ENCODE results near the gene ABHD4. TPM values are rescaled to one million over a fixed set of nuclear protein-coding genes. Genes with fewer than 3 reads are reported as not detected.
A peak's percentile ranks its signal among the peaks of the same experiment; 100 is the strongest.

Gene ABHD4
- total RNA-seq, 2 experiments from 2014 or later = 5.6 to 15.6 TPM

DNA sequence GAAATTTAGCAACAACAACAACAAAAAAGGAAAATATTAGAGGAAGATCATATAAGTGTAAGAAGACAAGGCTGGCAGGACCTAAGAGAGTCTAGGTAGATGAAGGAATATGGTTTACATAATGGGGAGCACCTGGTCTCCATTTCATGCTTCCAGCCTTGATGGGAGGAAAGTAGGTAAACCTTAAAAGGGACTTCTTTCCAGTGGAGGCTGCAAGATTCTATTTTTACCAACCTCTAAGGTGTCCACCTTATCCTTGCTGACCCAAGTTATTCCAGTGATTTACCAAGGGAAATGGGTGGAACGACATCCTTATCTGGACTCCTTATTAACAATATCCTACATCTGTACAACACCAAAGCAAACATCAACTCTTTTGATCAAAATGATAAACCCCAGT lies 39.1 kb upstream of the ABHD4 start:
- ChIA-PET POLR2A (interaction anchor here (0.8 to 2.2 kb wide), 4 partner anchors 11 to 292 kb away, joined by 3 to 13 read pairs (median 6); no protein-coding TSS in a partner anchor), CTCF (ENCODE audit: unreplicated experiment) (no interaction called here)
- H3K9me2 ChIP-seq (ENCODE audit: insufficient read depth, low read length) = no peaks in the 10 kb centered on the region
- peak overlapping the region; percentile 97 for H3K27ac ChIP-seq (ENCODE audit: low read depth, low read length, poor library complexity, severe bottlenecking)
- H3K9me3 ChIP-seq (ENCODE audit: low read length) = no peaks in the 10 kb centered on the region
- peaks cover 91% of the 10 kb centered on the region for H3K4me1 ChIP-seq (ENCODE audit: insufficient read depth, low read length, poor library complexity, severe bottlenecking)
- no peak overlapping the region for H3K4me3 ChIP-seq (ENCODE audit: low read depth, low read length, poor library complexity, severe bottlenecking)
- H2AFZ ChIP-seq (ENCODE audit: low read length) = peak overlapping the region; percentile 13; the same call in 1 of the 2 replicates
- no peak for DNase-seq (ENCODE audit: low spot score)
- peaks cover 7% of the 10 kb centered on the region for H3K36me3 ChIP-seq (ENCODE audit: insufficient read depth, low read length)
- H3K79me2 ChIP-seq (ENCODE audit: insufficient read depth, low read depth, low read length) = no peaks in the 10 kb centered on the region
- intact Hi-C loops (cut with micrococcal nuclease; ENCODE audit: unreplicated experiment) = loop anchor here (5.0 kb wide), 4 partner anchors 242 to 743 kb away; partner anchors contain the start of genes PPP1R3E and SLC7A7
- no peaks in the 10 kb centered on the region for H4K20me1 ChIP-seq (ENCODE audit: insufficient read depth, low read length)
- H3K4me2 ChIP-seq (ENCODE audit: low read length) = peak overlapping the region; percentile 79
- no TSS peak for BruUV-seq (replicated peaks)
- TF ChIP-seq EZH2phosphoT487 (IDR thresholded peaks at IDR 0.05; ENCODE audit: borderline replicate concordance, low read depth, low read length) = no peak
- TF ChIP-seq, protein P1, sequence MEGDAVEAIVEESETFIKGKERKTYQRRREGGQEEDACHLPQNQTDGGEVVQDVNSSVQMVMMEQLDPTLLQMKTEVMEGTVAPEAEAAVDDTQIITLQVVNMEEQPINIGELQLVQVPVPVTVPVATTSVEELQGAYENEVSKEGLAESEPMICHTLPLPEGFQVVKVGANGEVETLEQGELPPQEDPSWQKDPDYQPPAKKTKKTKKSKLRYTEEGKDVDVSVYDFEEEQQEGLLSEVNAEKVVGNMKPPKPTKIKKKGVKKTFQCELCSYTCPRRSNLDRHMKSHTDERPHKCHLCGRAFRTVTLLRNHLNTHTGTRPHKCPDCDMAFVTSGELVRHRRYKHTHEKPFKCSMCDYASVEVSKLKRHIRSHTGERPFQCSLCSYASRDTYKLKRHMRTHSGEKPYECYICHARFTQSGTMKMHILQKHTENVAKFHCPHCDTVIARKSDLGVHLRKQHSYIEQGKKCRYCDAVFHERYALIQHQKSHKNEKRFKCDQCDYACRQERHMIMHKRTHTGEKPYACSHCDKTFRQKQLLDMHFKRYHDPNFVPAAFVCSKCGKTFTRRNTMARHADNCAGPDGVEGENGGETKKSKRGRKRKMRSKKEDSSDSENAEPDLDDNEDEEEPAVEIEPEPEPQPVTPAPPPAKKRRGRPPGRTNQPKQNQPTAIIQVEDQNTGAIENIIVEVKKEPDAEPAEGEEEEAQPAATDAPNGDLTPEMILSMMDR (conservative IDR thresholded peaks at IDR 0.05; ENCODE audit: low read length) = no peak

DNA sequence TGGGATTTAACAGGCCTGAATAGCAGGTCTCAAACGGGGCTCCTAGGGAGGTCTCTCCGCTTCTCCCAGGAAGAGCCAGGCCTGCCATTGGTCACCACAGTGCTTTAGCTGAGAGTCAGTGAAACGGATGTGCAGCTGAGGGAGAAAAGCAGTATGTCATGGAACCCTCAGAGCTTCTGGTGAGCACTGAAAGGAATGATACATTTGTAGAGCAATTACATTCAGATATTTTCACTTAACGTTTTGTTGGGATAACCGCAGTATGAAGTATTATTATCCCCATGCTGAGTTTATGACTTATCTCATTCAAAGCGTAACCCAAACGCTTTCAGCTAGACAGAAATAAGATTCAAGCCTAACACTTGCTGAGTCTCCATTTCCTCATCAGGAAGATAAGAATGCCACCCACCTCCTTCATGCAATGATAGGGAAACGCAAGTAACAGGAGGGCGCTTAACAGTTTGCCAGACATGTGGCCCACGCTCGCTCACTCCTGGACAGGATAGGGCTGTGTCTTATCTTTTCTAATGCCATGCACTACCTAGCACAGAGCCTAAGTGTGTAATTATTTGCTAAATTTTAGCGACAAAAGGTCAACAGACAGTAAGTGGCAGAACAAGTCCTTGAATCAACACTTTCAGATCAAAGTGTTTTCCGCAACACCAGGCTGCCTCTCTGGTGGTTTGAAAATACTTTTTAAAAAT lies 37.3 kb upstream of the ABHD4 start:
- intact Hi-C loops (cut with micrococcal nuclease; ENCODE audit: unreplicated experiment) = no loop called here
- Histone ChIP-seq H3K4me2 (ENCODE audit: low read length) (peak overlapping the region; percentile 61), H4K20me1 (ENCODE audit: insufficient read depth, low read length) (no peaks in the 10 kb centered on the region), H3K36me3 (ENCODE audit: insufficient read depth, low read length) (peaks cover 23% of the 10 kb centered on the region), H3K4me3 (ENCODE audit: low read depth, low read length, poor library complexity, severe bottlenecking) (no peak overlapping the region), H2AFZ (ENCODE audit: low read length) (peak overlapping the region; percentile 43; the same call in 1 of the 2 replicates), H3K27ac (ENCODE audit: low read depth, low read length, poor library complexity, severe bottlenecking) (peak overlapping the region; percentile 83), H3K79me2 (ENCODE audit: insufficient read depth, low read depth, low read length) (peaks cover 12% of the 10 kb centered on the region; the same call in 1 of the 2 replicates), H3K9me3 (ENCODE audit: low read length) (no peaks in the 10 kb centered on the region), H3K4me1 (ENCODE audit: insufficient read depth, low read length, poor library complexity, severe bottlenecking) (peaks cover 91% of the 10 kb centered on the region), H3K9me2 (ENCODE audit: insufficient read depth, low read length) (no peaks in the 10 kb centered on the region)
- DNase-seq (ENCODE audit: low spot score) = no peak
- BruUV-seq (replicated peaks) = no TSS peak
- ChIA-PET POLR2A (interaction anchor here (0.6 to 2.6 kb wide), 18 partner anchors 10 to 414 kb away, joined by 3 to 21 read pairs (median 3); no protein-coding TSS in a partner anchor), CTCF (ENCODE audit: unreplicated experiment) (interaction anchor here (0.8 to 2.5 kb wide), 2 partner anchors 9 to 177 kb away, joined by 3 to 9 read pairs; no protein-coding TSS in a partner anchor)
- TF ChIP-seq, protein P1 (conservative IDR thresholded peaks at IDR 0.05; ENCODE audit: low read length) = no peak
- TF ChIP-seq EZH2phosphoT487 (IDR thresholded peaks at IDR 0.05; ENCODE audit: borderline replicate concordance, low read depth, low read length) = no peak

DNA sequence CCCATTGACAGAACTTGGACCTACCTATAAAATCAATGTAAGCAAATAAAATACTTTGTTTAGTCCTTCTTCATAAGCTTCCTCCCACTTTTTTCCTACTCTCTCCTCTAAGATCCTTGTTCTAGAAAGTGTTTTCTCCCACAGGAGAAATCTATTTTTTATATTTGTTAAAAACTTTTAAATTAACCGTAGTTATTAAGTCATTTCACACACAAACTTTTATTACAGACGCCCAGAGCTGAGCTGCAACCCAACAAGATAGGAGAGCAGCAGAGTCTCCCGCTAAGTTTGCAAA lies 36.8 kb upstream of the ABHD4 start:
- H3K79me2 ChIP-seq (ENCODE audit: insufficient read depth, low read depth, low read length) = peaks cover 17% of the 10 kb centered on the region; the same call in 1 of the 2 replicates
- ChIA-PET CTCF (ENCODE audit: unreplicated experiment) (interaction anchor here (0.7 to 2.5 kb wide), 3 partner anchors 9 to 85 kb away, joined by 3 to 9 read pairs (median 3); no protein-coding TSS in a partner anchor), POLR2A (interaction anchor here (0.6 to 2.6 kb wide), 13 partner anchors 9 to 414 kb away, joined by 3 to 21 read pairs (median 3); no protein-coding TSS in a partner anchor)
- no TSS peak for BruUV-seq (replicated peaks)
- peaks cover 28% of the 10 kb centered on the region for H3K36me3 ChIP-seq (ENCODE audit: insufficient read depth, low read length)
- peak overlapping the region; percentile 61 for H3K4me2 ChIP-seq (ENCODE audit: low read length)
- H3K9me2 ChIP-seq (ENCODE audit: insufficient read depth, low read length) = no peaks in the 10 kb centered on the region
- H2AFZ ChIP-seq (ENCODE audit: low read length) = peak overlapping the region; percentile 43; the same call in 1 of the 2 replicates
- peaks cover 92% of the 10 kb centered on the region for H3K4me1 ChIP-seq (ENCODE audit: insufficient read depth, low read length, poor library complexity, severe bottlenecking)
- H3K9me3 ChIP-seq (ENCODE audit: low read length) = no peaks in the 10 kb centered on the region
- no peak for TF ChIP-seq EZH2phosphoT487 (IDR thresholded peaks at IDR 0.05; ENCODE audit: borderline replicate concordance, low read depth, low read length)
- TF ChIP-seq, protein P1 (conservative IDR thresholded peaks at IDR 0.05; ENCODE audit: low read length) = no peak
- intact Hi-C loops (cut with micrococcal nuclease; ENCODE audit: unreplicated experiment) = no loop called here
- H3K27ac ChIP-seq (ENCODE audit: low read depth, low read length, poor library complexity, severe bottlenecking) = peak overlapping the region; percentile 83
- H4K20me1 ChIP-seq (ENCODE audit: insufficient read depth, low read length) = no peaks in the 10 kb centered on the region
- DNase-seq (ENCODE audit: low spot score) = no peak
- H3K4me3 ChIP-seq (ENCODE audit: low read depth, low read length, poor library complexity, severe bottlenecking) = no peak overlapping the region
